Type B pancreatic cell (in vitro differentiated cells): ENCODE results near the gene CNIH3. TPM values are rescaled to one million over a fixed set of nuclear protein-coding genes. Genes with fewer than 3 reads are reported as not detected.

Experiments used
- DNase-seq: peaks from one replicate; pipeline ENCODE4 v3.0.0; 2021; ENCODE audit warnings: mixed read lengths; ENCODE audit not compliant: unreplicated experiment; ENCODE audit errors: extremely low spot score
- H3K27ac Mint-ChIP-seq: 2 replicates; pipeline ENCODE4 v1.8.0; 2021; ENCODE audit warnings: mild to moderate bottlenecking, mixed read lengths
- H3K27me3 Mint-ChIP-seq: 2 replicates; pipeline ENCODE4 v1.8.0; 2021; ENCODE audit warnings: mixed read lengths
- H3K36me3 Mint-ChIP-seq: 2 replicates; pipeline ENCODE4 v1.8.0; 2021; ENCODE audit warnings: mixed read lengths
- H3K4me1 Mint-ChIP-seq: one replicate; pipeline ENCODE4 v1.8.0; 2021; ENCODE audit warnings: mixed read lengths; ENCODE audit not compliant: unreplicated experiment
- H3K4me3 Mint-ChIP-seq: 2 replicates; pipeline ENCODE4 v1.8.0; 2021; ENCODE audit warnings: mild to moderate bottlenecking, mixed read lengths
- H3K9me3 Mint-ChIP-seq: 2 replicates; pipeline ENCODE4 v1.8.0; 2021; ENCODE audit warnings: mixed read lengths
- CTCF ChIP-seq: fragments of 200-600 bp; sonication (generic); conservative IDR thresholded peaks from 2 replicates; pipeline ENCODE4 v1.5.0; 2021; ENCODE audit warnings: antibody characterized with exemption, mild to moderate bottlenecking
- total RNA-seq: library from RNA; stranded (reverse); gene quantifications from 2 replicates; pipeline ENCODE4 v1.2.1, GENCODE V29; 2021; ENCODE audit warnings: low replicate concordance

The CNIH3 gene
- total RNA-seq, 1 donor from 2014 or later: 4.5 TPM

GRCh38 chr1:224617410-224618355 lies 1.6 kb downstream of the CNIH3 start:
- Mint-ChIP-seq H3K27ac (no peak overlapping the region), H3K4me1 (peaks cover 8% of the 10 kb centered on the region), H3K9me3 (peaks cover 11% of the 10 kb centered on the region), H3K36me3 (no peaks in the 10 kb centered on the region), H3K4me3 (peak overlapping the region; percentile 84), H3K27me3 (peaks cover 82% of the 10 kb centered on the region)
- TF ChIP-seq CTCF: no peak
- DNase-seq: no peak

DNA sequence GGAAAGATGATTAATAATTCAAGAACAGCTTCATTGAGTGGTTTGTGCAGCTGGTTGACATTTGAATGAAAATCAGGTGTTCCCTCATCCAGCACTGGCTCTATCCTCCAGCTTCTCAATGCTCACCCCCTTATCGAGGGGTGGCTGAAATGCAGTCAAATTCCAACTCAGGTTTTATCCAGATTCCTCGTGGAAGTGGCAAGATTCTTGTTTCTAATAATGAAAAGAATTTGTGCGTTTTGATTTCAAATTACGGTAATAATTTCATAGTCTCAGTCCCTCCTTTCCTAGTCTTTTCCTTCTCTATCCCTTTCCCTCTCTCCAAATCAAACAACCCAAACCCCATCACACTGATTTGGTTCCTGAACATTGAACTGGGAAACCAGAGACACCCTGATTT lies 3.1 kb downstream of the CNIH3 start:
- Mint-ChIP-seq H3K4me1 (peaks cover 13% of the 10 kb centered on the region), H3K27me3 (peaks cover 89% of the 10 kb centered on the region), H3K4me3 (no peak overlapping the region), H3K27ac (no peak overlapping the region), H3K9me3 (peaks cover 11% of the 10 kb centered on the region), H3K36me3 (no peaks in the 10 kb centered on the region)
- TF ChIP-seq CTCF: no peak
- DNase-seq: no peak

DNA sequence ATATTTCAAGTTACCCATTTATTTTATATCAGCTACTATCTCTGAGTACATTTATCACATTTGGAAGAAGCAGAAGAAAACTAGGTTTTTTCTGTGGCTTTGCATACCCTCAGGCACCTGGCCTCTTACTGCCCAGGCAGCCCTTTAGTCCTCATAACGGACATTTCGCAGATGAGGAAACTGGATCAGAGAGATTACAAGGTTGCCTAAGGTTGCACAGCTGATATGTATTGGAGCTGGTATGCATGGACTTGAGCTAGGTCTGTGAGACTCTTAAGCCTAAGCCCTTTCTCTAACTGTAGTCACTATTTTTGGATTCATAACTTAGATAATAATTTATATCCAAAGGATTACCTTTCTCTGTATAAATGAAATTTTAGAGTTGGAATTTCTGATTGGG lies 4.0 kb downstream of the CNIH3 start:
- TF ChIP-seq CTCF: no peak
- Mint-ChIP-seq H3K36me3 (no peaks in the 10 kb centered on the region), H3K4me3 (no peak overlapping the region), H3K27me3 (peaks cover 92% of the 10 kb centered on the region), H3K27ac (no peak overlapping the region), H3K4me1 (peaks cover 13% of the 10 kb centered on the region), H3K9me3 (peaks cover 11% of the 10 kb centered on the region)
- no peak for DNase-seq

- Mint-ChIP-seq H3K27me3 (peaks cover 81% of the 10 kb centered on the region), H3K4me1 (peaks cover 8% of the 10 kb centered on the region), H3K27ac (no peak overlapping the region), H3K9me3 (peaks cover 11% of the 10 kb centered on the region), H3K36me3 (no peaks in the 10 kb centered on the region), H3K4me3 (no peak overlapping the region)
- TF ChIP-seq CTCF: no peak
- no peak for DNase-seq
Measured at GRCh38 chr1:224621813-224622682, 5.9 kb downstream of the CNIH3 start.

DNA sequence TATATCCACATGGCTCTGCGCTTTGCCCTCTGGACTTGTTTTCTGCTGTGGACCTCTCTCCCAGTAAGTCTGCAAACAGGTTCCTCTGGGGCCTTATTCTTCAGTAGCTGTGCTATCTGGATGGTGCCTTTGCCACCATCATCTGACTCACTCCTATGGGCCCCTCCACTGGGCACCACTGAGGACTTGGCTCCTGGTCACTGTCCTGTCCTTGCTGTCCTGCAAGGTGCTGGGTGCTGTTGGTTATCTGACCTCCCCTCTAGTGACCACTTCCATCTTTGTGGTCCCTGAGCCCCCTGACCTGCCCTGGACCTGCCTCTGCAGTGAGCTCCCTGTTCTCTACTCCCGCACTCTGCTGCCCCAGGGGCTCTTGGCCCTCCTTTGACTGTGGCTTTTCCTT lies 6.7 kb downstream of the CNIH3 start:
- no peak for TF ChIP-seq CTCF
- H3K27ac Mint-ChIP-seq: peak overlapping the region; percentile 66
- no peak overlapping the region for H3K4me3 Mint-ChIP-seq
- H3K4me1 Mint-ChIP-seq: peaks cover 5% of the 10 kb centered on the region
- no peak for DNase-seq
- H3K36me3 Mint-ChIP-seq: no peaks in the 10 kb centered on the region
- H3K9me3 Mint-ChIP-seq: peaks cover 11% of the 10 kb centered on the region
- peaks cover 73% of the 10 kb centered on the region for H3K27me3 Mint-ChIP-seq
